ENCODE measurements around the gene CLPSL1.

DNA sequence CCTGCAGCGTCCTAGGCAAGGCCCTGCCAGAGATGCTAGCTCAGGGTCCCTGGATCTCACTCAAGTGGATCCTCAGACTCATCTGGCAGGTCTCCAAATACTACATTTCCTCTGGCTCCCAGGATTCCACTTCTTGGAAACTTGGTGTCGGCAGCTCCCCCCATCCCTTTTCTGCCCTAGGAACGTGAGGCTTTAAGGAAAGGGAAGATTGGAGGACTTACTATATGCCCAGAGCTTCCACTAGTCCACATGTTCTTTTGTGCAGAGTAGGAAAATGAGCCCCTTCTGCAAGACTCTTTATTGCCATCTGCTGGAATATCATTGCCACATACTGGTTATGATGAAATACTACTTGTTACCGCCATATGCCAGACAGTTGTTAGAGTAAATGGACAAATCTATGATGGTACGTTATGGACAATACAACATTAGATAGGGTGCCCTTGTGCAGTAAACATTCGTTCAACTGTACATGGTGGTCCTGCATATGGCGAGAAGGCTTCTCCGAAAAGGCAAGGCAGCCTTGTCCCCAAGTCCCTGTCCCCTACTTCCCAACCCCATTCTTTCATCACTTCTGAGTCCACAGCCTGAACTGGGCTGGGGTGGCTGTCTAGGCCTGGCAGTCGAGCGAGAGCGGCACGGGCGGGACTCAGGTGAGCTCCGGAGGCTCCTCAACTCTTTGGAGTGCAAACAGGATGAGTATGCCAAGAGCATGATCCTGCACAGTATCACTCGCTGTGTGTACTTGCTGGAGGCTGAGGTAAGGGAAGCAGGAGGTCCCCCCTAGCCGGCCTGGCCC, 43.2 kb upstream of the CLPSL1 start:
- no peak for TF ChIP-seq EZH2 (IDR thresholded peaks at IDR 0.05)
- TF ChIP-seq CTCF (IDR thresholded peaks at IDR 0.05) = peak; percentile 62
- TF ChIP-seq EZH2phosphoT487 (IDR thresholded peaks at IDR 0.05) = no peak

Measured in neural progenitor cell (in vitro differentiated cells).